ENCODE measurements around the gene KLHL6.
"Not testable (repeated sequence)": the region's sequence is repeated elsewhere in the genome, so short reads cannot be mapped to it uniquely, and the experiment has no call there.

Gene KLHL6

GRCh38 chr3:183443395-183444385 lies 111.8 kb downstream of the KLHL6 start:
- DNase-seq, result no peak

- no peak for DNase-seq
These were observed 112.5 kb downstream of the KLHL6 start for GRCh38 chr3:183442994-183443393.

GRCh38 chr3:183440521-183440920 lies 115.0 kb downstream of the KLHL6 start:
- DNase-seq, result not testable (repeated sequence)

- DNase-seq, result no peak
These were observed 116.0 kb downstream of the KLHL6 start for GRCh38 chr3:183439515-183439914.

GRCh38 chr3:183438735-183439134 lies 116.8 kb downstream of the KLHL6 start:
- DNase-seq, result no peak

- DNase-seq, result no peak
These were observed 117.6 kb downstream of the KLHL6 start for GRCh38 chr3:183437666-183438564.

All from stimulated activated CD8-positive, alpha-beta memory T cell treated with anti-CD3 and anti-CD28 coated beads, Interleukin-4, amount 100 ng/mL, for 48 hours (primary cell).